ENCODE data around the gene BTG4. TPM values are rescaled to one million over a fixed set of nuclear protein-coding genes. Genes with fewer than 3 reads are reported as not detected.

BTG4 gene
- total RNA-seq, 1 experiment from 2014 or later, result not detected

DNA sequence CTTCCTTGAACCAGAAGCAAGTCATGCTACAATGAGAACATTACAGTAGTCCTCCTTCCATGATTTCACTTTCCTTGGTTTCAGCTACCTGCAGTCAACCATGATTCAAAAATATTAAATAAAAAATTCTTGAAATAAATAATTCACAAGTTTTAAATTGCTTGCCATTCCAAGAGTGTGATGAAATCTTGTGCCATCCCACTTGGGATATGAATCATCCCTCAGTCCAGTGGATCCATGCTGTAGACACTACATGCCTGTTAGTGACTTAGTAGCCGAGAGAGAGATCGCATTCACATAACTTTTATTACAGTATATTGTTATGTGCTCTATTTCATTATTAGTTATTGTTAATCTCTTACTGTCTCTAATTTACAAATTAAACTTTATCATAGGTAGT lies 8.4 kb upstream of the BTG4 start:
- BruUV-seq (replicated peaks), result no TSS peak
- no peaks in the 10 kb centered on the region for H3K27me3 ChIP-seq (ENCODE audit: insufficient read depth, low read length)
- DNase-seq (ENCODE audit: low read depth, low spot score) (no peak), ATAC-seq (no peak)
- H3K4me1 ChIP-seq (ENCODE audit: control insufficient read depth in 1 of 2, insufficient read depth in 2 of 2, low read length in 2 of 2), result 0 out of 4 replicates have a peak, but pooled peaks cover 0 to 4% of the 10 kb centered on the region in 2 experiments
- no peak overlapping the region for H3K4me3 ChIP-seq (replicated peaks in 1 of 2; ENCODE audit: low read depth in 1 of 2, low read length in 2 of 2)
- intact Hi-C loops (cut with micrococcal nuclease), result no loop called here
- H2AFZ ChIP-seq (ENCODE audit: low read depth, low read length, poor library complexity, severe bottlenecking), result no peak overlapping the region
- H3K79me2 ChIP-seq (ENCODE audit: insufficient read depth, low read length), result no peaks in the 10 kb centered on the region
- H3K36me3 ChIP-seq (ENCODE audit: control insufficient read depth in 1 of 2, insufficient read depth in 2 of 2, low read length in 2 of 2), result no peaks in the 10 kb centered on the region
- H3K9me2 ChIP-seq (ENCODE audit: insufficient read depth), result no peaks in the 10 kb centered on the region
- H3K9ac ChIP-seq (ENCODE audit: low read length), result no peak overlapping the region
- CTCF ChIA-PET, result no interaction called here
- TF ChIP-seq EZH2phosphoT487 (IDR thresholded peaks at IDR 0.05; ENCODE audit: borderline replicate concordance) (no peak), SRF (IDR thresholded peaks at IDR 0.05; ENCODE audit: low read depth) (no peak), ZNF274 (IDR thresholded peaks at IDR 0.05; ENCODE audit: low read depth, low read length) (no peak)
- RAD21 ChIA-PET (ENCODE audit: low non-redundant PET in 1 of 2, low total read pairs in 2 of 2, uncharacterized antibody in 2 of 2, unreplicated experiment in 2 of 2), result no interaction called here
- no peak overlapping the region for H3K27ac ChIP-seq (ENCODE audit: low read depth, low read length)
- no peaks in the 10 kb centered on the region for H4K20me1 ChIP-seq (ENCODE audit: insufficient read depth)
- POLR2A ChIA-PET, result no interaction called here
- no peak overlapping the region for H3K4me2 ChIP-seq (ENCODE audit: low read length)
- H3K9me3 ChIP-seq (ENCODE audit: control insufficient read depth in 1 of 2, insufficient read depth in 1 of 2, low read depth in 1 of 2, low read length in 2 of 2), result no peaks in the 10 kb centered on the region

DNA sequence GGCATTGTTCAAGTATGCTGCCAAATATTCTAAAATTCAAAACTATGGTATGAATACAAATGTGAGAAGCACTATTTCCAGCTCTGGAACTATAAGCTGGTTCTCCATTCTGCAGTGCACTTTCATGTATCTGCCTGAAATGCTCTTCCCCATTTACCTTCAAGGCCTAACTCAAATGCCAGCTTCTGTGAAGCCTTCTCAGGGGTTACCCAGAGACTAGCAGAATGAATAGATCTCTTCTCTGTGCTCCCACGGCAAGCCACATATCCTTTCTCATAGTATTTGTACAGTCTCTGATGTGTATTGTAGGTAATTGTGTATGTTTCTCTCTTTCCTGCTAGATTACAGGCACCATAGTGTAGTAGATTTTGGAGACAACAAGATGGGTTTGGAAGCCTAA lies 6.5 kb upstream of the BTG4 start:
- POLR2A ChIA-PET, result no interaction called here
- TF ChIP-seq SP1 (IDR thresholded peaks at IDR 0.05; ENCODE audit: low read depth) (no peak), CBX3 (IDR thresholded peaks at IDR 0.05; ENCODE audit: low read depth) (no peak), TCF7L2 (IDR thresholded peaks at IDR 0.05; ENCODE audit: borderline replicate concordance, extremely low read depth, insufficient read depth, insufficient read length) (no peak), EZH2 (IDR thresholded peaks at IDR 0.05) (no peak), EGR1 (IDR thresholded peaks at IDR 0.05; ENCODE audit: low read depth) (no peak), ZBTB33 (IDR thresholded peaks at IDR 0.05; ENCODE audit: extremely low read depth, insufficient replicate concordance, low read length) (no peak), YY1 (IDR thresholded peaks at IDR 0.05; ENCODE audit: extremely low read depth, insufficient replicate concordance, low read depth, low read length) (no peak), ELF1 (IDR thresholded peaks at IDR 0.05; ENCODE audit: borderline replicate concordance, low read depth) (no peak), SRF (IDR thresholded peaks at IDR 0.05; ENCODE audit: low read depth) (no peak), FOSL1 (IDR thresholded peaks at IDR 0.05; ENCODE audit: low read depth) (no peak)
- intact Hi-C loops (cut with micrococcal nuclease), result no loop called here

More for the DNA sequence above, 6.5 kb upstream of the BTG4 start:
- Histone ChIP-seq H4K20me1 (ENCODE audit: insufficient read depth) (no peaks in the 10 kb centered on the region), H2AFZ (ENCODE audit: low read depth, low read length, poor library complexity, severe bottlenecking) (no peak overlapping the region), H3K4me1 (ENCODE audit: control insufficient read depth in 1 of 2, insufficient read depth in 2 of 2, low read length in 2 of 2) (0 out of 4 replicates have a peak, but pooled peaks cover 0 to 4% of the 10 kb centered on the region in 2 experiments), H3K27me3 (ENCODE audit: insufficient read depth, low read length) (no peaks in the 10 kb centered on the region), H3K4me3 (replicated peaks in 1 of 2; ENCODE audit: low read depth in 1 of 2, low read length in 2 of 2) (no peak overlapping the region), H3K27ac (ENCODE audit: low read depth, low read length) (no peak overlapping the region), H3K9ac (ENCODE audit: low read length) (no peak overlapping the region), H3K9me3 (ENCODE audit: control insufficient read depth in 1 of 2, insufficient read depth in 1 of 2, low read depth in 1 of 2, low read length in 2 of 2) (no peaks in the 10 kb centered on the region), H3K79me2 (ENCODE audit: insufficient read depth, low read length) (no peaks in the 10 kb centered on the region), H3K9me2 (ENCODE audit: insufficient read depth) (no peaks in the 10 kb centered on the region), H3K36me3 (ENCODE audit: control insufficient read depth in 1 of 2, insufficient read depth in 2 of 2, low read length in 2 of 2) (no peaks in the 10 kb centered on the region), H3K4me2 (ENCODE audit: low read length) (no peak overlapping the region)
- ChIA-PET RAD21 (ENCODE audit: low non-redundant PET in 1 of 2, low total read pairs in 2 of 2, uncharacterized antibody in 2 of 2, unreplicated experiment in 2 of 2) (no interaction called here), CTCF (no interaction called here)
- DNase-seq (ENCODE audit: low read depth, low spot score), result no peak
- BruUV-seq (replicated peaks), result no TSS peak
- no peak for ATAC-seq

Data from HCT116 (cell line).